HG02642 (cell line): Measurements from ENCODE around the gene RAB3IL1.

Experiments
- ATAC-seq: cut with Tn5 transposase; IDR thresholded peaks from one replicate; pipeline ENCODE4 v1.9.1; 2021; ENCODE audit warnings: mild to moderate bottlenecking; ENCODE audit not compliant: unreplicated experiment, poor library complexity

RAB3IL1 gene

DNA sequence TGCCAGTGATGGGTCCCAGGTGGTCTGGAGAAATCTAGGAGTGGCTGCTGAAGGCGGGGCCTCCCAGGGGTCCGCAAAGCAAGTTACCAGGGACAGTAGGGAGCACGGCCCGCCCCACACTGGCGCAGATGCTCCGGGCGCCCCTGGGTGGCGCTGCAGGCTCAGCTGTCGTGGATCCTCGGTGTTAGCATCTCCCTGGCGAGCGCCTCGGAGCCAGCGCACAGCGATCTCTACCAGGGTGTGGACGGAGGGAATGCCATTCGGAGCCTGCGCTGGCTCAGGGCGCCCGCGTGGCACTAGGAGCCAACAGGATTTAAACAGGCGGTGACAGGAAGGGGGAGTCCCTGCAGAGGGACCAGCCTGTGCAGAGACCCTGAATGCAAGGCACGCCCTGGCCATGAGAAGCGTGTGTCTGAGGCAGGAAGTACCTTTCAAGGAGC lies 46.2 kb downstream of the RAB3IL1 start:
- peak; percentile 74 for ATAC-seq

- no peak for ATAC-seq
Observed at GRCh38 chr11:61870541-61871031, 46.8 kb downstream of the RAB3IL1 start.

DNA sequence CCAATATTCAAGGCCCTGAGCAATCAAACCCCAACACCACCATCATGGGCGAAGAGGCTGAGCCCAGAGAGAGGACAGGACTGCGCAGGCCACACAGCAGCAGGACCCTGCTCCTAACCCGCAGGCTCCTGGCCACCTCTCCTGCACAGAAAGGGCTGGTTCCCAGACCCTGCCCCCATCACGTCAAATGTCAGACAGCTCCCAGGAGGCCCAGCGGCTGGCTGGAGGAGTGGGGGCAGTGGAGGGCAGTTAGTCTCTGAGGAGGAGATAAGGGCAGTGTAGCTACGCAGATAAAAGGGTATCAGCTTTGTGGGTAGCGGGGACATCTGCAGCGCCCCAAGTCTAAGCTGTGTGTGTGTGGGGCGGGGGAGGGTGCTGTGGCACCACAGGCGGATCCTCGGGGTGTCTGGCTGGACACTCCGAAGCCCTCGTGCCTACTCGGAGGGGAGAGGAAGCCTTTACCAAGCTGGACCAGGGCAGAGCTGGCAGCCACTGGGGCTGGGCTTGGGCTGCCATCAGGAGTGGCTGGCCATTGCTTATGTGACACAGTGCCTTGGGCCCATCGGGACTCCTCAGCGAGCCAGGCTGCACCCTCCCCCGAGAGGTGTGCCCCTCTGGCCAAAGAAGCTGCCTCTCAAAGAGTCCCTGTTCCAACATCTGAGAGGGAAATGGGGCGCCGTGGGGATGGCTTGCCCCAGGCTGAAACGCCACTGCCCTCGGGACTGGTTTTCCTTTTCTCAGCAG lies 47.5 kb downstream of the RAB3IL1 start:
- ATAC-seq = no peak

DNA sequence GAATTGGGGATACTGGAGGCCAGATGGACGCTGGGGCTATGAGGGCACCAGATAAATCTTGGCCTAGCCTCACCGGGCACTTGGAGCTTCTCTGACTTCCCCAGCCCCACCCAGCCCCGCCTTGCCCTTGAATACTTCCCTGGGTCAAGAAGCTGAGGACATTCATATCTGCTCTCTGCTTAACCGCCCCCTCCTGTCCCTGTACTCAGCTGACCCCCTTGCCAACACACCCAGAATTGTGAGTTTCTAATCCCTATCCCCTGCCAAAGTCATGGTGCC lies 48.0 kb downstream of the RAB3IL1 start:
- ATAC-seq = no peak

DNA sequence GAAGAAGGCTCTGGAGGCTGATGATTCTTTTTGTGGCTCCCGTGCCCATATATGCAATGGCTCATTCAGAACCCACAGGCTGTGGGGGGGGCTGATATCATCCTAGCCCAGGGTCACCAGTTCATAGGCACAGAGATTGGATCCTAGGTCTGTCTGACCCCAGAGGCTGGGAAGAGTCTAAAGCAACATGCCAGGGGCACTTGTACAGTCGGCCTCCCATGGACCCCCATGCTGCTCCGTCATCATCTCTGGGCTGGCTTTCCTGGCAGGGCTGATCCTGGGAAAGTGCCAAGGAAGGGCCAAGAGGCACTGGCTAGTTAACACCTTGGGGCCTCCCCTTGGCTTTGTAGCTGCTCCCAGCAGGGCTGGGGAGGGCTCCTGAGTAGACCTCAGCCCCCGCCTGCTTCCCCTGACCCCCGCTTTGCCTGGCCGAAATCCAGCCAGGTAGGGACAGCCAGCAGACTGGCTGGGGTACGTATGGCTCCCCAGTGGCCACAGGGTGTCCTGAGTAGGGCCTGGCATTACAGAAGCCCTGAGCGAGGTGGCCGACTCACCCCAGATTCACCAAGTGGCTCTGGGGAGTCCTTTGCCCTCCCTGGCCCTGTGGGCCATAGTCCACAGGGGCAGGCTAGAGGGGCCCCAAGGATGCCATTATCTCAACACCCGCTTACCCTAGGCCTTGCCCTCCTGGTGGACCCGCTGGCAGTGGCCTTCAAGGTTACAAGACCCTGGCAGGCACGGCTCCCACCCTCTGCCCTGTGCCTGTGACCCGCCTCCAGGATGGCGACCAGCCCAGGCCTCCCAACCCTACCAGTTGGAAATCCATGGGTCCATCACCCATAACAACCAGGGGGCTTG lies 48.6 kb downstream of the RAB3IL1 start:
- ATAC-seq = no peak

GRCh38 chr11:61866958-61867343 lies 50.4 kb downstream of the RAB3IL1 start:
- no peak for ATAC-seq

- ATAC-seq = no peak
Observed at GRCh38 chr11:61866231-61866957, 51.0 kb downstream of the RAB3IL1 start.

DNA sequence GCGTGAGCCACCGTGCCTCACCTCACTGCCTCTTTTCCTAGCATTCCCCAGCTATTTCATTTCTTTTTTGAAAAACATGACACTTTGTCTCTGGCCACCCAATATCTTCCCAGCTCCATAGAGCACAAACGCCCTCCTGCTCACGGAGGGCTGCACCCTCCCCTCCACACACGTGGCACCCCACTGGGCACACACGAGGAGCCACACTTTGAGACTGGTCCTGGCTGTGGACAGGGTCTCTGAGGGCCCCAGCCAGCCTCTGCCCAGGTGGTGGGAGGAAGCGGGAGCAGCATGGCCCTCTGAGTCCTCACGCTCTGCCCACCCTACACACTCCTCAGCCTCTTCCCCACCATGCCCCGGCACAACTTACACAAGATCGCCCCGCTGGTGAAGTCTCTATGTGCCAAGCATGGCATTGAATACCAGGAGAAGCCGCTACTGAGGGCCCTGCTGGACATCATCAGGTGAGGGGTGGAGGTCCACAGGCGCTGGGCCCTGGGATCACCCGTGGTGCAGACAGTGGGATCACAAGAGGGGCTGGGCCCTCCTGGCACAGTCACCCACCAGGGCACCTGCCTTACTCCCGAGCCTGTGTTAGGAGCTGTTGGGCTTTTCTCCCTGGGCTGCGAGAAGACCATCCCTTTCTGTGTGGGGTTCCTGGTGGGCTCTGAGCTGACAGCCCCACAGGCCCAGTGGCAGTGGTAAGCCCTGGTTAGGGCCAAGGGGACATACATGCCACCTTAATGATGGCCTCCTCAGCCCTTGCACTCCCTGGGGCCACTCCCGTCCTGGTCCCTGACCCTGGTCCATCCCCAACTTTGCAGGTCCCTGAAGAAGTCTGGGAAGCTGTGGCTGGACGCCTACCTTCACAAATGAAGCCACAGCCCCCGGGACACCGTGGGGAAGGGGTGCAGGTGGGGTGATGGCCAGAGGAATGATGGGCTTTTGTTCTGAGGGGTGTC lies 52.3 kb downstream of the RAB3IL1 start:
- ATAC-seq = no peak

DNA sequence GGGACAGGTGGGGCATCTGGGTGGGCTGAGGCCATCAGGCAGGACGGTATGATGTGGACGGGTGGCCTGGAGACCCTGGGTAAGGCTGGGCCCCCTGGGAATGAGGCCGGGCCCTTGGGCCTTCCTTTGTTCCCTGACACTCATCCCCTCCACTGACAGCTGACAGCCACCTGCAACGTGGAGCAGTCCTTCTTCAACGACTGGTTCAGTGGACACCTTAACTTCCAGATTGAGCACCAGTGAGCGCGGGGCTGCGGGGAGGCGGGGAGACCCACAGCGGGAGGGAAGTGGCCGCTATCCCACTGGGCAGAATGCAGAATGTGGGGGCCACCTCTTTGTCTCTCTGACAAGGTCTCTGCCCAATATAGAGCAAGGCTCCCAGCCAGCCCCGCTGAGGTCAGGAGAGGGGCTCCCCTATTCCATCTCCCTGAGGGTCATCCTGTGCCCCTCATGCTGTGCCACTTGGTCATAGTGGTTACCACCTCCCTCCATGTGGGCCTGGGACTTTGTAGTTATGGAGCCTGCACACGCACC lies 53.8 kb downstream of the RAB3IL1 start:
- ATAC-seq = no peak

DNA sequence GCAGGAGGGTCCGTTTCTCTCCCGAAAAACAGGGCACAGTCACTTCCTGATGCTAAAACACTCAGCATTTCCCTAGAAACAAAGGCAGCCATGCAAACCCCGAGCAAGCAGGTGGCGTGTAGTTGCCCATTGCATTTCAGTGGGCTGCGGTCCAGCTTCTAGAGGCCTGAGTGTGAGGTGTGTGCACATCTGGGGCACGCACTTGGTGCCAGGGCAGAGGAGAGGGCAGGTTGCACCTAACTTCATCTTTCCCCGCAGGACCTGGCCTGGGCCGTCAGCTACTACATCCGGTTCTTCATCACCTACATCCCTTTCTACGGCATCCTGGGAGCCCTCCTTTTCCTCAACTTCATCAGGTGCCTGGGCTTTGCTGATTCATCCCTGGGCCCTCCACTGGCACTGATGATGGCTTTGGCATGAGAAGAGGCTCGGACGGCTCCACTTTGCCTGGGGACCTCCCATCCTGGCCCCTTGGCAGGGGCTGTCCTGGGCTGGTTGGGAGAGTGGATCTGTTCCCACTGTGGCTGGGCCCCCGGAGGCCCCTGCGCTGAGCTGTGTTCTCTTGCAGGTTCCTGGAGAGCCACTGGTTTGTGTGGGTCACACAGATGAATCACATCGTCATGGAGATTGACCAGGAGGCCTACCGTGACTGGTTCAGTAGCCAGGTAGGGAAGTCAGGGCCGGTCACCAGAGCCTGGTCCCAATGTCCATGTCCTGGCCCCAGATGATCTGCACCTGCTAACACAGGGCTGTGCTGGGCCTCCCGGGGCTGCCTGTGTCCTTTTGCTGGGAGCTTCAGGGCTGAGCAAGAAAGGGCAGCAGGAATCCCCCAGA lies 54.4 kb downstream of the RAB3IL1 start:
- ATAC-seq = no peak

DNA sequence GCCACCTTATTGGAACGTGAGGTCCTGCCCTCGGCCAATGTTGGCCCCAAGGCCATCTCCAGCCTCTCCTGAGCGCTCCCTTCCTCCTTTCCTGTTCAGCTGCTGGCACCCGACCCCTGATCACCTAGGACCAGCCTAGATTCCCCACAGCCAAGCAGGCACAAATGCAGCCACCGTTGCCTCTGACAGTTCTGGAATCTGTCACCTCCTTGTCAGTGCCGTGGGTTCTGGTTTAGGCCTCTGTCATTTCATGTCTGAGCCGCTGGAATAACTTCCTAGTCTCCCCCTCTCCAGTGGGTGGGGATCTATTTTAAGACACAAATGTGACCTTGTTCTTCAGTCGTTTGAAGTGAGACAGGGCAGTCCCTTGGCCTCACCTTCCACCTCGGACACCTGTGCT lies 55.7 kb downstream of the RAB3IL1 start:
- no peak for ATAC-seq

DNA sequence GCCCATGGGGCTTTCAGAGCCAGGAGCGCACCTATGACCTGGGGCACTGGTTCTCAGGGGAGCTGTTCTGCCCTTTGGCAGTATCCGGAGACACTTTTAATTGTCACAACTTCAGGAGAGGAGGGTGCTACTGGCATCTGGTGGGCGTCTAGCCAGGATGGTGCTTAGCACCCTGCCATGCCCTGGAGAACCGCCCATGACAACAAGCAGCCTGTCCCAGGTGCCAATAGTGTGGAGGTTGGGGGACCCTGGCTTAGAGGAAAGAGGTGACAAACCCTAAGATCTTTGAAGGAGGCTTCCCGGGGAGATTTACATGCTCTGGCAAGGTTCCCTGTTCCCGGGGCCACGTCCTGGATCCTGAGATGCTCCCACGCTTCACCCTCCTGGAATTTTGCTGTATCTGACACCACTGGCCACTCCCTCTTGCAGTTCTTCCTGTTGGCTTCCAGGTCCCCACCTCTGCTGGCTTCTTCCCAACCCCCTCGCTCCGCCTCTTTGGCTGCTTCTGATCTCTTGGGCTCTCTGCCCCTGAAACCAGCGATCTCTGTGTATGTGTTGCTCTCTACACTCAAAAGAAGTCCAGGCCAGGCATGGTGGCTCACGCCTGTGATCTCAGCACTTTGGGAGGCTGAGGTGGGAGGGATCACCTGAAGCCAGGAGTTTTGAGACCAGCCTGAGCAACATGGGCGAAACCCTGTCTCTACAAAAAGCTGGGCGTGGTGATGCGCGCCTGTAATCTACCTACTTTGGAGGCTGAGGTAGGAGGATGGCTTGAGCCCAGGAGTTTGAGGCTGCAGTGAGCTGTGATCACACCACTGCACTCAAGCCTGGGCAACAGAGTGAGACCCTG lies 57.1 kb downstream of the RAB3IL1 start:
- no peak for ATAC-seq

DNA sequence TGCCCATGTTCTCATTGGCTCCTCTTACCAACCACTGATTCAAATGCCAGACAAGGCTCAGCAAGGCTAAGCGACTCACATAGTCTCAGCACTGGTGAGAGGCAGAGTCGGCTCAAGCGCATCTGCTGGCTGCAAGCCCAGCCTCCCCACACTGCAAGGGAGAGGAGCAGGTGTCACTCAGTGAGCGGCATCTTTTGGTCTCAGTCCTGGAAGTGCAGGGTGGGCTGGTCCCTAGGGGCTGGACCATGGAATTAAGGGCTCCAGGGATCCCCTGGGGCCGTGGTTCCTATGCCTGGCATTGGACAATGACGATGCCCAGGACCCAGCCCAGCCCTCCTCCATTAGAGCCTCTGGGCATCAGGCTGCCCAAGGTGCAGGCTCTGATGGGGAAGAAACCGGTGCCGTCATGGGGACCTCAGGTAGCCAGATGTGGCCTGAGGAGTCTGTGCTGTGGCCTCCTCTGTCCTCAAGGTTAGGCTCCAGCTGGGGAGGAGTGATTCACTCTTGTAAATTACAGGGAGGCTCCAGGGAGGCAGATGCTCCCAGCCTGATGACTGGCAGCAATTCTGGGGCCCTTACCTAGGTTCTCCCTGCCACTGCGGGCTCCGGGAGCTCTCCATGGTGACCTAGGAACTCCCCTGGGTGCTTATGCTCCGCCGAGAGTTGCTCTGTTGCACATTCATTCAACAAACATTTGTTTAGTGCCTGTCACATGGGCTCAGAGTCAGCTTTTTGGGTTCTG lies 61.3 kb downstream of the RAB3IL1 start:
- no peak for ATAC-seq

- ATAC-seq = no peak
Observed at GRCh38 chr11:61854966-61855714, 62.2 kb downstream of the RAB3IL1 start.

GRCh38 chr11:61854206-61854895 lies 63.0 kb downstream of the RAB3IL1 start:
- ATAC-seq = no peak

DNA sequence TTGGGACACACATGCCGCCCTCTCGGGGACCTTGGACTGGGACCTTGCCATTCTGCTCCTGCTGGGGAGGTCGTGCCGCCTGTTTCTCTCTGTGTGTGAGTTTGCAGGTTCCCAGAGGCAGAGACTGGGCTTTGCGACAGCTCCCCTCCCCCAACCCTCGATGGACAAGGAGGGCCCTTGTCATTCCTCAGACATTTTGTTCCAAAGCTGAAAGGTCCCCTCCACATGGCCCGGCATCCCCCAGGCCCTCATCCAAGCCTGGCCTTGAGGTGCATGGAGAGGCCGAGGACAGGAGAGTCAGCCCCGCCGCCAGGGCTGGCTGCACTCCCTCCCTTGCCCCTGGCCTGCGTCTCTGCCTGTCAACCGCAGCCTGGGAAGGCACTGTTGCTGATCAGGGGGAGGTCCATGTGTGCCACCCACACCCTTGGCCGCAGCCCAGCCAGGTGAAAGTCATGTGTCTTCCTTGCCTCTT lies 63.6 kb downstream of the RAB3IL1 start:
- no peak for ATAC-seq
